ENCODE measurements around the gene EFNB2. TPM values are rescaled to one million over a fixed set of nuclear protein-coding genes. Genes with fewer than 3 reads are reported as not detected.

Gene EFNB2
- polyA plus RNA-seq, 1 experiment = 2.6 TPM

DNA sequence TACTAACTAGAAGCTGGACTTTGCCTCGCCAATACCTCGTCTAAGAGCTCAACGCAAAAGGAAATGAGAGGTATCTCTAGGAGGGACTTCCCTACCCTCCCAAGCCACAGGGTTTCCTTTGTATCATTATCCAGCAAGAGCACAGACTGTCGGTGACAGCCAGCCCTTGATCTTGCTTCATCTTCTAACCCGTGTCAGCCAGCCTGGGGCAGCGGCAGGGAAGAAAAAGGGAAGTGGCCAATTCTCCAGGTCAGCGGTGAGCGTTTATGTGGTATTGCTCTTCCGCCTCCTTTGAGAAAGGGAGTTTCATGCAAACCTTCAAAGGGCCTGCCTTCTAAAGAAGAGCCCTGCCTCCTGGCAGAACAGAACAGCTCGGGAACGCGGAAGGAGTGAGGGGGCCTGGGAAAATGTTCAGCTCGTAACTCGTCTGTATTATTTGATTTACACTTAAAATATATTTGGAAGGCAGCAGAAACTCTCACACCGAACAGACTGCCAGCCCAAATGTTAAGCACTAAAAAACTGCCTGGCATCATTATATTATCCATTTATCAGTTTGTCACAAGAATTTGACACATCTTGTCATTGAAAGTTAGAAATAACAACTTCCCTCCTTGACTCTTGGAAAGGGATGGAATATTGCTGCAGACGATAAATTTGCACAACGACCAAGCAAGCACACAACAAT is 41.8 kb downstream of the EFNB2 start:
- Histone ChIP-seq H3K9me3 (ENCODE audit: control insufficient read depth, insufficient read depth, low read length) (no peaks in the 10 kb centered on the region; the same call in 1 of the 2 replicates), H3K4me3 (ENCODE audit: low read depth, low read length) (no peak overlapping the region), H3K27ac (ENCODE audit: low read depth, low read length) (no peak overlapping the region), H3K27me3 (ENCODE audit: control insufficient read depth, insufficient read depth, low read length) (no peaks in the 10 kb centered on the region)
- DNase-seq (ENCODE audit: low read depth, low spot score) = no peak
- TF ChIP-seq, protein P1, sequence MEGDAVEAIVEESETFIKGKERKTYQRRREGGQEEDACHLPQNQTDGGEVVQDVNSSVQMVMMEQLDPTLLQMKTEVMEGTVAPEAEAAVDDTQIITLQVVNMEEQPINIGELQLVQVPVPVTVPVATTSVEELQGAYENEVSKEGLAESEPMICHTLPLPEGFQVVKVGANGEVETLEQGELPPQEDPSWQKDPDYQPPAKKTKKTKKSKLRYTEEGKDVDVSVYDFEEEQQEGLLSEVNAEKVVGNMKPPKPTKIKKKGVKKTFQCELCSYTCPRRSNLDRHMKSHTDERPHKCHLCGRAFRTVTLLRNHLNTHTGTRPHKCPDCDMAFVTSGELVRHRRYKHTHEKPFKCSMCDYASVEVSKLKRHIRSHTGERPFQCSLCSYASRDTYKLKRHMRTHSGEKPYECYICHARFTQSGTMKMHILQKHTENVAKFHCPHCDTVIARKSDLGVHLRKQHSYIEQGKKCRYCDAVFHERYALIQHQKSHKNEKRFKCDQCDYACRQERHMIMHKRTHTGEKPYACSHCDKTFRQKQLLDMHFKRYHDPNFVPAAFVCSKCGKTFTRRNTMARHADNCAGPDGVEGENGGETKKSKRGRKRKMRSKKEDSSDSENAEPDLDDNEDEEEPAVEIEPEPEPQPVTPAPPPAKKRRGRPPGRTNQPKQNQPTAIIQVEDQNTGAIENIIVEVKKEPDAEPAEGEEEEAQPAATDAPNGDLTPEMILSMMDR (IDR thresholded peaks at IDR 0.05; ENCODE audit: low read depth, low read length) = no peak
- ChIA-PET CTCF (no interaction called here), POLR2A (no interaction called here)

DNA sequence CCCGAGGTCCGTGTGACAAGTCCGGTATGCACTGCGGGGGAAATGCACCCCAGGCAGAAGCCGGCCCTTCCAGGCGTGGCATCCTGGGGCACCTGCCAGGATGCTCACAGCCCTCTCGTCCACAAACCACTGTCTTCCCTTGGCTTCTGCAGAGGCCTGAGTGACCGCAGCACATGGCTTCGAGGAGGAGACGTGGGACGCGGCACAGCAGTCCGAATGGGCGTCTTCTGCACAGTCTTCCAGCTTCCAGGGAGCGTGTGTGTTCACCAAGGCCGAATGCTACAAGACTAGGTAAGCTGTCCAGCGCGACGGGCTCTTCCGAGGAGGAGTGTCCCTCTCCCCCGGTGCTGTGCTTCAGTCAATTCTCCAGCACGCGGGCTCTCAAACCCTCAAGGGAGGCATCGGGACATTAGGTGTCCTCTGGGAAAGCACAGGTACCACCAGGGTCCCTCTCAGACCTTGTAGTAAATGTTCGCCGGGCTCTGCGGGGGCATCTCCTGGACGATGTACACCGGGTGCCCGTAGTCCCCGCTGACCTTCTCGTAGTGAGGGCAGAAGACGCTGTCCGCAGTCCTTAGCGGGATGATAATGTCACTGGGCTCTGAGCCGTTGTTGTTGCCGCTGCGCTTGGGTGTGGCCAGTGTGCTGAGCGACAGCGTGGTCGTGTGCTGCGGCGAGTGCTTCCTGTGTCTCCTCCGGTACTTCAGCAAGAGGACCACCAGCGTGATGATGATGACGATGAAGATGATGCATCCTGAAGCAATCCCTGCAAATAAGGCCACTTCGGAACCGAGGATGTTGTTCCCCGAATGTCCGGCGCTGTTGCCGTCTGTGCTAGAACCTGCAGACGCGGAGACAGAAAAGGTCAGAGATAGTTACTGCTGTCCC is 42.6 kb downstream of the EFNB2 start:
- ChIA-PET POLR2A (no interaction called here), CTCF (no interaction called here)
- TF ChIP-seq, protein P1 (IDR thresholded peaks at IDR 0.05; ENCODE audit: low read depth, low read length) = no peak

DNA sequence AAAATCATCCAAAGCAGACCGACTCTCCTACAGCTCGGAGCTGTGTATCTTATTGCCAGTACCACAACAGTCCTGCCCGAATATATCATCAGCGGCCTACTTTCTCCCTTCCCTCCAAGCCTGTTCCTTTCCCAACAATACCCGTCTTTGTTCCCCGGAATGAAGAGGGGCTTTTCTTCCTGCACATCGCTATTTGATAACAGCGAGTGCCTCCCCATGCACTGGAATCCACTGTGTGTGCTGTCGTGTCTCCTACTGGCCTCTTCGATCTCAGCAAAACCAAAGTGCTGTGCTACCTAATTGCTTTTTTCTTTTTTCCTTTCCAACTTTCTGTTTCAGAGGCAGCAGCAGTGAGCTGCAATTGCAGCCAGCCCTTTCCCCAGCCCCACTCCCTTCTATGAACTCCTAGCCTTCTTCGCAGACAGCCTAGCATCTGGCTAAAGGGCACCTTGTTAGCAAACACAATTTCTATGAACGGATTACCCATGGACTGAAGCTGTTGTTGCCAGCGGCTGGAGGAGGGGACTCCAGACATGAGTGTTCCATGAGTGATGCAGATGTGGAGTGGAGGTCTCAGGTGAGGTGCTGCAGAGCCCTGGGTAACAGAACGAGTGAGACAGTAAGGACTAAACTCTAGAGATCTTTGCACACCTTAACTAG is 43.4 kb downstream of the EFNB2 start:
- Histone ChIP-seq H3K27me3 (ENCODE audit: control insufficient read depth, insufficient read depth, low read length) (no peaks in the 10 kb centered on the region), H3K4me3 (ENCODE audit: low read depth, low read length) (no peak overlapping the region), H3K9me3 (ENCODE audit: control insufficient read depth, insufficient read depth, low read length) (no peaks in the 10 kb centered on the region; the same call in 1 of the 2 replicates), H3K27ac (ENCODE audit: low read depth, low read length) (no peak overlapping the region)
- TF ChIP-seq, protein P1 (IDR thresholded peaks at IDR 0.05; ENCODE audit: low read depth, low read length) = no peak
- POLR2A ChIA-PET = no interaction called here
- CTCF ChIA-PET = no interaction called here
- no peak for DNase-seq (ENCODE audit: low read depth, low spot score)

More for the DNA sequence above, 42.6 kb downstream of the EFNB2 start:
- Histone ChIP-seq H3K4me3 (ENCODE audit: low read depth, low read length) (no peak overlapping the region), H3K27ac (ENCODE audit: low read depth, low read length) (no peak overlapping the region), H3K27me3 (ENCODE audit: control insufficient read depth, insufficient read depth, low read length) (no peaks in the 10 kb centered on the region), H3K9me3 (ENCODE audit: control insufficient read depth, insufficient read depth, low read length) (no peaks in the 10 kb centered on the region; the same call in 1 of the 2 replicates)
- no peak for DNase-seq (ENCODE audit: low read depth, low spot score)

DNA sequence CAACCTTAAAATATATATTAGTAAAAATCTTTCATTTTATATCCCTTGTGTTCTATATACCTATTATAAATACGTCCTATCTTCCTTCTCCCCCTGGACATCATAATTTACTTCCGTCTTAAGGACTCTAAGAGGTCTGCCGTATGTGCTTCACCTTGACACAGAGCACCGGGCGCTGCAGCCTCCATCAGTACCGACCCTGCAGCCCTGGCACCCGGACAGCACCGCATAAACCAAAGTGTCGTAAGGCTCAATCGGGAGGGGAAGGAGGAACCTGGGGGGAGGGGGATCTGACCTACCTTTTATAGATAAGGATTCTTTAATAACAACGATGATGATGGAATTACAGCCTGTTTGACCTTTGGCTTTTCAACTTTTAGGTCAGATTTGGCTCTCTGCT is 44.0 kb downstream of the EFNB2 start:
- Histone ChIP-seq H3K4me3 (ENCODE audit: low read depth, low read length) (no peak overlapping the region), H3K27me3 (ENCODE audit: control insufficient read depth, insufficient read depth, low read length) (no peaks in the 10 kb centered on the region), H3K9me3 (ENCODE audit: control insufficient read depth, insufficient read depth, low read length) (no peaks in the 10 kb centered on the region; the same call in 1 of the 2 replicates), H3K27ac (ENCODE audit: low read depth, low read length) (no peak overlapping the region)
- ChIA-PET POLR2A (no interaction called here), CTCF (no interaction called here)
- TF ChIP-seq, protein P1 (IDR thresholded peaks at IDR 0.05; ENCODE audit: low read depth, low read length) = no peak
- no peak for DNase-seq (ENCODE audit: low read depth, low spot score)

Data from AG04450 (cell line).